ENCODE results near the gene MBD1. TPM values are rescaled to one million over a fixed set of nuclear protein-coding genes. Genes with fewer than 3 reads are reported as not detected.
"Not testable (repeated sequence)": the region's sequence is repeated elsewhere in the genome, so short reads cannot be mapped to it uniquely, and the experiment has no call there.

The MBD1 gene
- total RNA-seq, 1 donor from 2014 or later, result 96.0 TPM

- no peak overlapping the region for H3K27ac Mint-ChIP-seq
- H3K36me3 Mint-ChIP-seq (ENCODE audit: insufficient read depth), result no peaks in the 10 kb centered on the region
- no peaks in the 10 kb centered on the region for H3K9me3 Mint-ChIP-seq (ENCODE audit: low read depth)
- TF ChIP-seq, protein P1, sequence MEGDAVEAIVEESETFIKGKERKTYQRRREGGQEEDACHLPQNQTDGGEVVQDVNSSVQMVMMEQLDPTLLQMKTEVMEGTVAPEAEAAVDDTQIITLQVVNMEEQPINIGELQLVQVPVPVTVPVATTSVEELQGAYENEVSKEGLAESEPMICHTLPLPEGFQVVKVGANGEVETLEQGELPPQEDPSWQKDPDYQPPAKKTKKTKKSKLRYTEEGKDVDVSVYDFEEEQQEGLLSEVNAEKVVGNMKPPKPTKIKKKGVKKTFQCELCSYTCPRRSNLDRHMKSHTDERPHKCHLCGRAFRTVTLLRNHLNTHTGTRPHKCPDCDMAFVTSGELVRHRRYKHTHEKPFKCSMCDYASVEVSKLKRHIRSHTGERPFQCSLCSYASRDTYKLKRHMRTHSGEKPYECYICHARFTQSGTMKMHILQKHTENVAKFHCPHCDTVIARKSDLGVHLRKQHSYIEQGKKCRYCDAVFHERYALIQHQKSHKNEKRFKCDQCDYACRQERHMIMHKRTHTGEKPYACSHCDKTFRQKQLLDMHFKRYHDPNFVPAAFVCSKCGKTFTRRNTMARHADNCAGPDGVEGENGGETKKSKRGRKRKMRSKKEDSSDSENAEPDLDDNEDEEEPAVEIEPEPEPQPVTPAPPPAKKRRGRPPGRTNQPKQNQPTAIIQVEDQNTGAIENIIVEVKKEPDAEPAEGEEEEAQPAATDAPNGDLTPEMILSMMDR (IDR thresholded peaks at IDR 0.05; ENCODE audit: unreplicated experiment), result no peak
- peak overlapping the region; percentile 46 for H3K4me3 Mint-ChIP-seq (ENCODE audit: low read depth)
- H3K27me3 Mint-ChIP-seq, result peaks cover 10% of the 10 kb centered on the region
- H3K4me1 Mint-ChIP-seq (ENCODE audit: low read depth), result peaks cover 4% of the 10 kb centered on the region
- no peak for DNase-seq (ENCODE audit: low spot score, unreplicated experiment)
Measured at GRCh38 chr18:50299626-50300388, 18.5 kb upstream of the MBD1 start.

DNA sequence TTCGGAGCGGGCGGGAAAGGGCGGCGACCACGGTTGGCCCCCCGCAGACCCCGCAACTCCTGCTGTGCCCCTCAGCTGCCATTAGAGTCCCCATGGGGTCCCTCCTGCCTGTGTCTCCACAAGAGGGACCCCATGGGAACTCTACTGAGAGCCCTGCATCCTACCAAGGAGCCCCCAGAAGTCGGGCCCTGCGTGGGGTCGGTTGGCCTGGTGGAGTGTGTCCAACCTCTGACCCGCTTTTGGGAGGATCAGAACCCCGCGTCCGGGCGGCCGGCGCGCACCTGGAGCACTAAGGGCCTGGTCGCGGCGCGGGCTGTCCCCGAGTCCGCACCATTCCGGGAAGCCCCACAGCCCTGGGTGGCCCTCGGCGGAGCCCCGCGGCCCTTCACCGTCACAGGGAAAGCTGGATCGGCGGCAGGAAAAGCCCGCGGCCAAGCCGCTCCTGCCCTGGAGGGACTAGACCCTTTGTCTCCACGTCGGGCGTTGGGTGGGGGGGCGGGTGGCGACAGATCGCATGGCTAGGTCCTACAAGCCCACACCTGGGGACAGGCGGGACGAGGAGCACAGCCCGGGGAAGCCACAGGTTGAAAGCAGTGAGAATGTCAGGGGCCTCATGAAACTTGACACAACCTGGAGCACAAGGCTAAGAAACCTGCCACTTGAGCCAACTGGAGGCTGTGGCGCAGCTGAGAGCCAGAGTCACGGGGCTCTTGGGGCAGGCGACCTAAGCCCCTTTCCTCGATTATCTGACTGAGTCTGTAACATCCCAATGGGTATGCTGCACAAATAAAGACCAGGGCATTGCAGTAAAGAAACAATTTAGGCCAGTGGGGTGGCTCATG is 17.3 kb upstream of the MBD1 start:
- H3K36me3 Mint-ChIP-seq (ENCODE audit: insufficient read depth), result no peaks in the 10 kb centered on the region
- peaks cover 4% of the 10 kb centered on the region for H3K4me1 Mint-ChIP-seq (ENCODE audit: low read depth)
- peak overlapping the region; percentile 80 for H3K4me3 Mint-ChIP-seq (ENCODE audit: low read depth)
- H3K27me3 Mint-ChIP-seq, result peaks cover 10% of the 10 kb centered on the region
- no peak for DNase-seq (ENCODE audit: low spot score, unreplicated experiment)
- H3K27ac Mint-ChIP-seq, result no peak overlapping the region
- TF ChIP-seq, protein P1 (IDR thresholded peaks at IDR 0.05; ENCODE audit: unreplicated experiment), result no peak
- no peaks in the 10 kb centered on the region for H3K9me3 Mint-ChIP-seq (ENCODE audit: low read depth)

DNA sequence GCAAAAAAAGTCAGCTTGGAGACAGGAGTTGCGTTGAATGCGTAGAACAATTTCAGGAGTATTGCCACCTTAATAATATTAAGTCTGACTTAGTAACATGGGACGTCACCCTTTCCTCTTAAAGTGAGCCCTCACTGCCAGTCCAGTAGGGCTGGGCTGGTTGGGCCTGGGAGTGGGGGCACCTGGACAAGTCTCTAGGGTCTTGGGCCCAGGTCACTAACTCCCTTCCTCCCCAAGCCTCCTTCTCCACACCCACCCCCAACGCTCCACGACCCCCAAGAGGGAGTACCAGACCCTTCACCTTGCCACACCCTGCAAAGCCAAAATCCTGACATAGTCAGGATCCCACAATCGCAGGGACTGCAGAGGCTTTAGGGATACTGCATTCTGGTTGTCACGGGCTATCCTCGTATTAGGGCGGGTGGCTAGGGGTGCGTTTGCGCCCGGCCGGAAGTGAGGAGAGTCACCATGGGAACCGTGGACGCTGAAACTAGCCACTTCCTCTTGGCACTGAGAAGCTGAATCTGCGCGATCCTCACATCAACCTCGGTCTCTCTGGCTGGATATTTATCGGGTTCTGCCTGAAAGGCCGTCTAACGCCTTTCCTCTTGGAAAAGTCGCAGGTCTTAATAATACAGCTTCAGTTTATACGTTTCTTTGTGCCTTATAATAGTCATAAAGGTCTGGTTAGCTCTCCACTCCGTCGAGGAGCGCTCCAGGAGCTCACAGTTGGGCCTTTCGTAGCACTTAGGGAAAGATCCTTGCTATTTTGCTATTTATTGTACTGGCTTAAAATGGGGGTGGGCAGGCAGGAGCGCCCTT is 16.5 kb upstream of the MBD1 start:
- TF ChIP-seq, protein P1 (IDR thresholded peaks at IDR 0.05; ENCODE audit: unreplicated experiment), result no peak
- Mint-ChIP-seq H3K27me3 (peaks cover 8% of the 10 kb centered on the region), H3K4me1 (ENCODE audit: low read depth) (peaks cover 8% of the 10 kb centered on the region), H3K36me3 (ENCODE audit: insufficient read depth) (no peaks in the 10 kb centered on the region), H3K4me3 (ENCODE audit: low read depth) (peak overlapping the region; percentile 80), H3K27ac (no peak overlapping the region), H3K9me3 (ENCODE audit: low read depth) (no peaks in the 10 kb centered on the region)
- DNase-seq (ENCODE audit: low spot score, unreplicated experiment), result no peak

DNA sequence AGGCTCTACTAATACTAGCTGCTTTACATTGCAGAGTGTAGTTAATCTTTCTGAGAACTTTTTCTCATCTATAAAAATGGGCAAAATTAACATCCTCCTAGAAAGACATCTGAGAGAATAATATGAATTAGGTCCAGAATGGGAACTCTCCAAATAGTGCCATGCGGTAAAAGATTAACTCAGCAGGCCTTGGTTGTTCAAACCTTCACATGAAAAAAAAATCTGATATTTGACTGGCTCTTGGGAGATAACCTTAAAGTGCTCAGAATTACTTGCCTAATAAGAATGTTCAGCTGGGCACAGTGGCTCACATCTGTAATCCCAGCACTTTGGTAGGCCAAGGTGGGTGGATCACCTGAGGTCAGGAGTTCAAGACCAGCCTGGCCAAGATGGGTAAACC is 11.7 kb upstream of the MBD1 start:
- no peak overlapping the region for H3K27ac Mint-ChIP-seq
- peaks cover 9% of the 10 kb centered on the region for H3K4me1 Mint-ChIP-seq (ENCODE audit: low read depth)
- H3K4me3 Mint-ChIP-seq (ENCODE audit: low read depth), result no peak overlapping the region
- H3K9me3 Mint-ChIP-seq (ENCODE audit: low read depth), result no peaks in the 10 kb centered on the region
- TF ChIP-seq, protein P1 (IDR thresholded peaks at IDR 0.05; ENCODE audit: unreplicated experiment), result no peak
- no peaks in the 10 kb centered on the region for H3K27me3 Mint-ChIP-seq
- no peaks in the 10 kb centered on the region for H3K36me3 Mint-ChIP-seq (ENCODE audit: insufficient read depth)
- DNase-seq (ENCODE audit: low spot score, unreplicated experiment), result no peak

GRCh38 chr18:50289108-50289443 is 7.8 kb upstream of the MBD1 start:
- Mint-ChIP-seq H3K27me3 (no peaks in the 10 kb centered on the region), H3K4me1 (ENCODE audit: low read depth) (peaks cover 22% of the 10 kb centered on the region), H3K9me3 (ENCODE audit: low read depth) (no peaks in the 10 kb centered on the region), H3K4me3 (ENCODE audit: low read depth) (peak overlapping the region; percentile 64), H3K36me3 (ENCODE audit: insufficient read depth) (peaks cover 5% of the 10 kb centered on the region), H3K27ac (peak overlapping the region; percentile 29)
- TF ChIP-seq, protein P1 (IDR thresholded peaks at IDR 0.05; ENCODE audit: unreplicated experiment), result no peak
- no peak for DNase-seq (ENCODE audit: low spot score, unreplicated experiment)

DNA sequence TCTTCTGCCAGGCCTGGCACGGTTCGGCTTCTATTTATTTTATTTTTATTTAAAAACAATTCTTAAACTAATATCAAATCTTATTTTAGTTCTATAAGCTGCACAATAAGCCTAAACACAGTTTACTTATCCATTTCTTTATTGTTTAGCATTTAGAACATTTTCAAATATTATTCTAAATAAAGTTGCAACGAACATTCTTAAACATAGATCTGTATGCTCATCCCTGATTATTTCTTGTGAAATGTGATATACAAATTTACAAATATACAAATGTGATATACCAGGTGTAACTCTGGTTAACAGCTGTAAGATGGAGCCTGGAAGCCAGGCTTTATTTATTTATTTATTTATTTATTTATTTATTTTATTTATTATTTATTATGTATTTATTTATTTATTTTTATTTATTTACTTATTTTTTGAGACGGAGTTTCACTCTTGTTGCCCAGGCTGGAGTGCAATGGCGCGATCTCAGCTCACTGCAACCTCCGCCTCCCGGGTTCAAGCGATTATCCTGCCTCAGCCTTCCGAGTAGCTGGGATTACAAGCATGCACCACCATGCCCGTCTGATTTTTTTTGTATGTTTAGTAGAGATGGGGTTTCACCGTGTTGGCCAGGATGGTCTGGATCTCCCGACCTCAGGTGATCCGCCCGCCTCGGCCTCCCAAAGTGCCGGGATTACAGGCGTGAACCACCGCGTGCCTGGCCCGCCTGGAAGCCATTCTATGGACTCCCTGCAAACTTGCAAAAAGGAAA is 7.2 kb upstream of the MBD1 start:
- DNase-seq (ENCODE audit: low spot score, unreplicated experiment); H3K36me3 Mint-ChIP-seq (ENCODE audit: insufficient read depth); H3K9me3 Mint-ChIP-seq (ENCODE audit: low read depth); H3K27me3 Mint-ChIP-seq: not testable (repeated sequence)
- Mint-ChIP-seq H3K4me1 (ENCODE audit: low read depth) (peaks cover 22% of the 10 kb centered on the region), H3K4me3 (ENCODE audit: low read depth) (peak overlapping the region; percentile 96), H3K27ac (peak overlapping the region; percentile 100)
